Endothelial cell of hepatic sinusoid (primary cell): ENCODE results near the gene C8B.

ENCODE experiments used
- in situ Hi-C: cut with HindIII; loops from 2 replicates; pipeline ENCODE4 v1.10.0; 2017; ENCODE audit warnings: low sequenced_read_pairs

The C8B gene

DNA sequence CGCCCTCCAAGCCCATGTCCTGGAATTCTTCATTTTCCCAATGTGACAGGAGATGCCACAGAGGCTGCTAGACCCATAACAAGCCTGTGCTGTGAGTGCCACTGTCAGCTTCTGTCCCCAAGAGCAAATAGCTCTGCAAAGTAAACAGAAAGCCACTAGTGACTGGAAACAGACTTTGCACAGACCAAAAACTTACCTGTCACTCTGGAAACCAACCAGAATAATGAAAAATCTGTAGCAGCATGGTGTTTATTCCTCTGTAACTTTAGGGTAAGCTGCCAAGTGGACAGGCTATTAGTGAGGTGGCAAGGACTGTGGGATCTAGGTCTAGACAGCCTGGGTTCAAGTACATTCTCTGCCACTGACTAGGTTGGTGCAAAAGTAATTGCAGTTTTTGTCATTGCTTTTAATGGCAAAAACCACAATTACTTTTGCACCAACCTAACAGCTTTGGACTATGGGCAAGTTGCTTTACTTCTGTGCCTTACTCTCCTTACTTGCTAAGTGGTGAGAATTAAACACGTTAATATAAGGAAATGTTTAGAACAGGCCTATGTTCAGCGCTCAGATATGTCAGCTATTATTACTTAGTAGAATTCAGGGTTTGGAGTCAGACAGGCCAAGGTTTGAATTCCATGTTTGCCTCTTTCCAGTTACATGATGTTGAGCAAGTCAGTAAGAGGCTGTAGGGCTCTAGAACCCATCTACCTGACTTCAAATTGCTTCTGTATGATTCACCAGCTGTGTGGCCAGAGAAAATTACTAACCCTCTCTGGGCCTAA lies at the start of gene C8B:
Gene C8B, minus strand, starts transcription at position 100 of the 782 bp plus-strand sequence. Its CDS starts 67 bp downstream, at position 33.
- in situ Hi-C loops = no loop called here

GRCh38 chr1:57015071-57015470 lies 49.3 kb upstream of the C8B start:
- in situ Hi-C loops = no loop called here

DNA sequence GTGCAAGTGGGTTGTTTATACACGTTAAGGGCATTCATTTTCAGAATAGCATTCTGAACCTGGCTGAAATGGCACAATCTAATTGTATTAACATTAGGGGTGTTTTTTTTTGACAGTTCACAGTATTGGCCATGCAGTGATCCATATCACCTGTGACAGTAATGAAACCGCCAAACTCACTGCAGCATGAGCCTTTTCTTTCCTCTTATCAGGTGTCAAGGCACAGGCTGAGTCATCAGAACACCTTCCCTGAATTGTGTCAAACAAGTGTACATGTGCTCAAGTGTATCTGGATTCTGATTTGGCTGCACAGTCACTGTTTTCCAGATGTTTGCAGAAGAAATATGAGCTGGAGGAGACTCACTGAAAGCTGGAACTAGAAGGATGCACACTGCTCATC lies 47.7 kb upstream of the C8B start:
- in situ Hi-C loops = no loop called here

DNA sequence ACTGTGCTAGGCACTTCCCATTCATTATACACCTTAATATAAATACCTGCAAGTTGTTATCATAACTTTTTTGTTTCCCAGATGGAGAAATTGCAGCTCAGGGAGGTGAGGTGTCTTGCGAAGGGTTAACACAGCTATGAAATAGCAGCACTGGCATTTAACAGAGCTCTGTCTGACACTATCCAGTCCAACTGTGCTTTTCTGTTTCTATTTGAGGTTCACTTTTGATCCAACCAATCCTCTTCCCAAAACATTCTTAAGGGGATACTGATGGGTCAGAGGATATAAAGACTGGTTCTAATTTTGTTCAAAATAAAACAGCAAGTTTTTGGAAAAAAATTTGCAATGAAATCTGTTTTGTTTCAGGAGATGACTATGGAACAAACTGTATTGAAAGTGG lies 46.5 kb upstream of the C8B start:
- in situ Hi-C loops = no loop called here

GRCh38 chr1:57010511-57010910 lies 44.7 kb upstream of the C8B start:
- in situ Hi-C loops = no loop called here

DNA sequence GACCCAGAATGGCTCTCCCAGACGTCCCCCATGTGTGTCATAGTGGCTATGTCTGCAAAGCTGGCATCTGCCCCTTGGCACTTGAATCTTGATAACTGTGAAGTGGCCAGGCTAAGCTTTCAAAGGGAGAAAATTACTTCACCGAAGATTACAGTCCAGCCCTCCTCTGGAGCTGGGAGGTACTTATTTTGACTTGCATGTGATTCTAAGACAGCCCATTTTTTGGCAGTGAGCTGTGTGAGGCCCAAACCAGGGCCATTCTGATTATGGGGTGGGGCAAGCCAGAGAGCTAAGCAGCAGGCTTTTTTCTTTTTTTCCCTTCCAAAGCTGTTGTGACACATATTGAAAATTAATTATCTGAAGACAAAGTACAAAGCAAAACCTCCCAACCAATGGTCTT lies 42.1 kb upstream of the C8B start:
- in situ Hi-C loops = no loop called here

- in situ Hi-C loops = no loop called here
These were observed 41.7 kb upstream of the C8B start for GRCh38 chr1:57007472-57007871.

DNA sequence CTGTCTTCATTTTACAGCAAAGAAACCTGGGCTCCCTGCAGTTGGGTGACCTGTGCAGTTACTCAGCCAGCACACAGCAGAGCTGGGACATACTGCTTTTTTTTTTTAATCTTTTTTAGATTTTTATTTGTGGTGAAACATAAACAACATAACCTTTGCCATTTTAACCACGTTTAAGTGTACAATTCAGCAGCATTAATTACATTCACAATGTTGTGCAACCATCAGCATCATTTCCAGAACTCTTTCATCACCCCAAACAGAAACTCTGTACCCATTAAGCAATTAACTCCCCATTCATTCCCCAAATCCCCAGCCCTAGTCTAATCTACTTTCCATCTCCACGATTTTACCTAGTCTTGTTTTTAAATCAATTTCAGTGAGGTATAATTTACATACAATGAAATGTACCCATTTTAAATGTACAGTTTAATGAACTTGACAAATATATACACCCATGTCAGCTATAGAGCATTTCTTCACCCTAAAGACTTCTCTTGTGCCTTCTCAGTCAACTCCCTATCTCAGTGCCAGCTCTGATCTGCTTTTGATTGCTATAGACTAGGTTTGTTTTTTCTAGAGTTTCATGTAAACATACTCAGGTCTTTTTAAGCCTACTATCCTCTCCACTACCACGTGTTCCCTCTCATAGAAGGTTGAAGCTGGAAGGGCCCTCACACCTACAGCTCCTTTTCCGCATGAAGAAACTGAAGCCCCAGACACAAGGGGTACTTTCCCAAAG lies 37.8 kb upstream of the C8B start:
- in situ Hi-C loops = no loop called here

- in situ Hi-C loops = no loop called here
These were observed 29.7 kb upstream of the C8B start for GRCh38 chr1:56995414-56996100.

GRCh38 chr1:56993475-56993874 lies 27.7 kb upstream of the C8B start:
- in situ Hi-C loops = no loop called here

DNA sequence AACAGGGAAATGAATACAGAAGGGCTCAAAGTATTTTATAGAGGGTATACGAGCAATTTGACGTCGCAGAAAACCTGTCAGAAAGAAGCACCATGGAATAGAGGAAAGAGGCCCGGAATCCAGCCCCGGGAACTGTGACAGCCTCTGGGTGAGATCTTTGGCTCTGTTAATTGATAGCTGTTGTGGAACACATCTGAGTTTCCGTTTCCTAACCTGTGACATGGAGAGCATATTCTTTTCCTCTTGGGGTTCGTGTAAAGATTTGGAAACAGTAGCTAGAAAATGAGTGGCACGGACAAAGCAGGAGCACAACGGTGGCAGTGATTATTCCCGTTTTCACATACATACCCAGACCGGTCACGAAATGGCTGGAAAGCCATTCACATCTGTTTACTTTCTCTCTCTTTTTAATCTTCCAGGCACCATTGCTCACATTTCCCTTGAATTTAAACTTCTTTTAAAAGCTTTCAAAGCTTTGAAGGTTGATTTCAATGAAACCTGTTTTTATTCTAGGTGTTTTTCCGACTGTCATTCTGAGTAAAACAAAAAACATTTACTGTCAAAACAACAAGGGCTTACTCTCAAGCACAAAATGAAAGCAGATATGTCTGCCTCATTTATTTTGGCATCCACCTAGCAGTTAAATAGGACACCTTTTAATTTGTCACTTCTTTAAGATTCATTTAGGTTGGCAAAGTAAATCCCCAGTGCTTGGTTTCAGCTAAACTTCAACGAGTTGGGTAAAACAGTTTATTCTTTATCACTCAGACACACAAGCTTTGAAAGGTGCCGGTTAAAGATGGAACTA lies 26.7 kb upstream of the C8B start:
- in situ Hi-C loops = no loop called here

GRCh38 chr1:56991576-56991975 lies 25.8 kb upstream of the C8B start:
- in situ Hi-C loops = no loop called here

- in situ Hi-C loops = no loop called here
These were observed 20.6 kb upstream of the C8B start for GRCh38 chr1:56986397-56986796.

- in situ Hi-C loops = no loop called here
These were observed 20.0 kb upstream of the C8B start for GRCh38 chr1:56985857-56986256.

- in situ Hi-C loops = no loop called here
These were observed 17.7 kb upstream of the C8B start for GRCh38 chr1:56983484-56983883.

DNA sequence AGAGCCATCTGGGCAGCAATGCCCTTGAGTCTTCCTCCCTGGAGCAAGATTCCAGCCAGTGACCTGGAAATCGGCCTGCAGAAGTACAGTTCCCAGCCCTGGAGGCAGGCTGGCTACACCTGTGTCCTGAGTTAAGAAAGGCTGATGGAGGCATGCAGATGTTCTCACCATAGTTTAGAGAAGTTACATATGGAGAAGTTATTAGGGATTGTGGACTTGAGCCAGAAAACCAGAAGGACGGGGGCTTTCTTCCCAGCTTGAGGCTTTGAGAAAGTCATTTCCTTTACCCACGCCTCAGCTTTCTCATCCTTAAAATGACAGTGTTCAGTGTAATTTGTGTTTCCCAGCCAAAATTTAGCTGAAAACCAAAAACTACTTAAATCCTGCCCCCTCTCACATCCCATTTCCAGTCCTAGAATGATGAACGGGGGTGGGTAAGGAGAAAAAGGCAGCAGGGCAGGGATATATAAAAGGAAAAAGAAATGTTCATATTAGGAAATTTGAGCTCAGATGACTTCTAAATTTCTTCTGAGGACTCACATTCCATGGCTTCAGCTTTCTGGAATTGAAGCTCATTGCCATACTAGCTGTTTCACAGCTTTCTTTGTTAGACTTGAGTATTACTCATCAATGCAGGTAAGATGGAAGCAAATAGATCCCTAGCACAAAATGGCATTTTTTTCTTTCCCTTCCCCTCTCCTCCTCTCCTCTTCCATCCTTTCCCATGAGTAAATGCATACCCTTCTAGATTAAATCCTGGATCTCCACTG lies 14.4 kb upstream of the C8B start:
- in situ Hi-C loops = no loop called here

- in situ Hi-C loops = no loop called here
These were observed 13.0 kb upstream of the C8B start for GRCh38 chr1:56978819-56979218.

- in situ Hi-C loops = no loop called here
These were observed 12.1 kb upstream of the C8B start for GRCh38 chr1:56977910-56978309.

DNA sequence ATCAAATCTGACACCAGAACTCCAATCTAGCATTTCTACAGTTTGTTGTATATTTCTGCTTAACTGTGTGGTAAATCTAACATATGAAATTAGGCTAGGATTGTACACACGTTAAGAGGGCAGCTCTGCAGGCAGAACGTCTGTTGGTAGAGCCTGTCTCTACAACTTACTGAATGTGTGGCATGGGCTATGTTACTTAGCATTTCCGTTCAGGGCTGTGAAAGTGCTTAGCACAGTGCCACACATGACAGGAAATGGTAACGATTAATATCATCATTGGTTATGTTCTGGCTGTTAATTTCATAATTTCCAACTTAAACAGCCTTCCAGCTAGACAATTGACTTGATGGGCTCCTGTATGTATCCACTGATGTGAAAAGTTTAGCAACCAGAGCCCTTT lies 9.6 kb upstream of the C8B start:
- in situ Hi-C loops = no loop called here
